IPS-18a (cell line): Measurements from ENCODE around the gene NOXO1.

Experiments used
- H3K27ac ChIP-seq: one replicate; pipeline ENCODE4 v1.5.1; 2013; ENCODE audit warnings: low read length
- H3K27me3 ChIP-seq: one replicate; pipeline ENCODE4 v1.6.1; 2013; ENCODE audit warnings: mild to moderate bottlenecking, low read length; ENCODE audit not compliant: control insufficient read depth, insufficient read depth
- H3K36me3 ChIP-seq: one replicate; pipeline ENCODE4 v1.6.1; 2013; ENCODE audit warnings: low read depth, low read length; ENCODE audit not compliant: control insufficient read depth
- H3K4me1 ChIP-seq: one replicate; pipeline ENCODE4 v1.6.1; 2013; ENCODE audit warnings: low read depth, low read length; ENCODE audit not compliant: control insufficient read depth
- H3K4me3 ChIP-seq: one replicate; pipeline ENCODE4 v1.5.1; 2013; ENCODE audit warnings: low read length
- H3K9ac ChIP-seq: one replicate; pipeline ENCODE4 v1.6.1; 2013; ENCODE audit warnings: mild to moderate bottlenecking, low read length, moderate library complexity
- H3K9me3 ChIP-seq: one replicate; pipeline ENCODE4 v1.6.1; 2013; ENCODE audit warnings: low read depth, low read length; ENCODE audit not compliant: control insufficient read depth

The NOXO1 gene

DNA sequence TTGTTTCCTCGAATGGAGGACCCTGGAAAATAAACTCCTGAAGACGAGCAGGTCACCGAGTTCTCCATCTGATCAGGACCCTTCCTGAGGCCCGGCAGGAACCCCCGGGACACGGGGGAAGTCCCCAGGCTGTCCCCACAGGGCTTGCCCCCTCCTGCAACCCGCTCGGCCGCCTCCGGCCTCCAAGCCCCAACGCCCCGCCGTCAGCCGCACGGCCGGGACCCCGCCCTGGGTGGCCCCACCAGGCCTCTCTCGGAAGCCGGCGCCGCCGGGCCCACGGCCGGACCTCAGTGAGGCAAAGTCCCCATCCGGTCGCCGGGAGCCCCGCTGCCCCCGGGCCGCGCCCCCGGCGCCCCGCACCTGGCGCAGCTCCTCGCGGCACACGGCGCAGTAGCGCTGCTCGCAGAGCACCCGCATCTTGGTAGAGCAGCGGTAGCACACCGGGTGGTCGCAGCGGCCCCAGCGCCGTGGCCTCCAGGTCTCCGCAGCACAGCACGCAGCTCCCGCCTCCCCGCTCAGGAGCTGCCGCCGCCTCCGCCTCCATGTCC, 28.0 kb upstream of the NOXO1 start:
- Histone ChIP-seq H3K36me3 (no peaks in the 10 kb centered on the region), H3K4me3 (peak overlapping the region; percentile 78), H3K9ac (peak overlapping the region; percentile 73), H3K9me3 (no peaks in the 10 kb centered on the region), H3K4me1 (peaks cover 16% of the 10 kb centered on the region), H3K27ac (no peak overlapping the region), H3K27me3 (no peaks in the 10 kb centered on the region)

DNA sequence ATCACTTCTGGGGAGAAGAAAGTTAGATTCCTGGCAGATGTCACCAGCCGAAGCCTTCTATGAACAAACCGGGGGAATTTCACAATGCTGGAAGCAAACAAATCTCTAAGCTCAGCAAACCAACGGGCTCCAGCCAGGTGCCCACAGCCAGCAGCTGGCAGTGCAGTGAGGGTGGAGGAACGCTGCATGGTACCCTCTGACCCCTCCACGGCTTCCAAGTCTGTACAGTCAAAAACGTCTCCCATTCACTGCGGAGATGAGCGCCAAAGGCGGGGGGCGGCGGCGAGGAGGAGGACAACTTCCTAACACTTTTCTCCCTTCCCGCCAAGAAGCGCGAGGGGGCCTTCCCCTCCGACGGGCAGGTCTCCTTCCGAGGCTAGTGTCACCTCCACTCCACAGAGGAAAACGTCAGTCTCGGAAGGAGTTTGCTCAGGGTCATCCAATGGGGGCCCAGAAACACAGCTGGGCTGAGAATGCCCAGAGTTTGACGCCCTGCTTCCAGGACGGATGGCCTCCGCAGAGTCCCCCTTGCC, 27.4 kb upstream of the NOXO1 start:
- H3K36me3 ChIP-seq: no peaks in the 10 kb centered on the region
- H3K9me3 ChIP-seq: no peaks in the 10 kb centered on the region
- H3K9ac ChIP-seq: peak overlapping the region; percentile 73
- H3K27me3 ChIP-seq: no peaks in the 10 kb centered on the region
- H3K27ac ChIP-seq: no peak overlapping the region
- H3K4me3 ChIP-seq: peak overlapping the region; percentile 78
- peaks cover 19% of the 10 kb centered on the region for H3K4me1 ChIP-seq

DNA sequence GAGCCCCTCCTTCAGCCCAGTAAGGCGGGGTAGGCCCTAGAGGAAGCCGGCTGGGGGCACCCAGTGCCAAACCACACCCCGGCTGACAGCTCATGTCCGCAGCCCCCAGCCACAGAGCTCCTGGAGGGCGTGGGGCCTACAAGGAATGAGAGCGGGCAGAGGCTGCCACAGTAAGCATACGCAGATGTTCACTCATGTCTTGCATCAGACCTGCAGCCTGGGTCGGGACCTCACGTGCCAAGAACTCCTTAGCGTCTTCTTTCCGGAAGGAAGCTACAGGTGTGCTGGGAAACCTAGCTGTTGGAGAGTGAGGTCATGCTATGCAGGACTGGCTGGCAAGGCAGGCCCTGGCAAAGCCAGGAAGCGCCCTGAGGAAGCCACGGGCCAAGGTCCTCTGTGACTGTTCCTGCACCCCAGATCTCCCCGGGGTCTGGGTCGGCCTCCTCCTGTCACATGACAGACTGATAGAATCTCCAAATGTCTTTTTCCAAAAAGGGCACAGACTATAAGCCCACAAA, 26.8 kb upstream of the NOXO1 start:
- Histone ChIP-seq H3K9ac (peak overlapping the region; percentile 3), H3K9me3 (no peaks in the 10 kb centered on the region), H3K27me3 (no peaks in the 10 kb centered on the region), H3K27ac (no peak overlapping the region), H3K36me3 (peaks cover 3% of the 10 kb centered on the region), H3K4me1 (peaks cover 19% of the 10 kb centered on the region), H3K4me3 (peak overlapping the region; percentile 78)

DNA sequence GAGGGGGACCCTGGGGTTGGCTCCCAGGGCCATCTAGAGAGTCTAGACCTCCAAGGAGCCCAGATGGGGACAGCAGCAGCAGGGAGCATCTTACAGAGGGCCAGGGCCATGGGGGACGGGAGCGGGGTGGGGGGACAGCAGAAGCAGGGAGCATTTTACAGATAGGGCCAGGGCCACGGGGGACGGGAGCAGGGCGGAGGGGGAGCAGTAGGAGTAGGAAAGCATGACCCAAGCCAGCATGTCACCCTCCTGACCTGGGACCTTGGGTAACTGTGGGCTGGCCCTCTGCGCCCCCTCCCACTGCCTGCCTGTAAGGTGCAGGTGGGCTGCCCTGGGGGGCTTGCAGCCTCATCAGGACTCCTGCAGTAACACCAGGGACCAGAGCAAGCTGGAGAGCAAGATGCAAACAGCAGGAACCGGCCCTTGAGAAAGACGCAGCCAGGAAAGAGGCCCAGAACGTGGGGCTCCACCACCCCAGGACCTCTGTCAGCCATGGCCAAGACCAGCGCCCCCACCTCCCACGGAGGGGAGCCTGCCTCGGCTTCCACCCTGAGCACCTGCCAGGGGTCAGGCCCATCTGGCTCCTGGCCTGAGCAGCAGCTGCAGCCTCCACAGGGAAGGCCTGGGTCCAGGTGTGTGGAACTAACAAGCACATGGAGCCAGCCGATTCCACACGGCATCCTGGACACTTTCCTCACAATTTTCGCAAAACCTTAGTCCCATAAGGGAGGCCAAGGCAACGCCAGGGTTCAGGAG, 26.0 kb upstream of the NOXO1 start:
- Histone ChIP-seq H3K4me3 (no peak overlapping the region), H3K9ac (no peak overlapping the region), H3K9me3 (no peaks in the 10 kb centered on the region), H3K36me3 (peaks cover 11% of the 10 kb centered on the region), H3K4me1 (peaks cover 19% of the 10 kb centered on the region), H3K27ac (no peak overlapping the region), H3K27me3 (no peaks in the 10 kb centered on the region)

DNA sequence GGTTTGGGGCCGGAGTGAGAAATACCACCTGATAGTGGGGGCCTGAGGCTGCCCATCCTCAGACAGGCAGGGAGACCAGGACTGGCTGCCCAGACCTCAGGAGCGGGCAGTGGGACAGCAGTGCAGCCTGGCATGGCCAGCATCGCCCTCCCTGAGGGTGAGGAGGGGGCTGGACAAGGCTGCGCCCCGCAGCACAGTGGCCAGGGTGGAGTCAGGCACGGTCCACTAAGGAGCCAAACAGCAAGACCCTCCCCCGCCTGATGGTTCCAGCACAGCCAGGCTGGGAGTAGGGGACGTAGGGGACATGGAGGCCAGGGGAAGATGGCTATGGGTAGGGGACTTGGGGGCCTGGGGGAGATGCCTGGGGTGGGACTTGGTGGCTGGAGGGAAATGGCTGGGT, 25.0 kb upstream of the NOXO1 start:
- Histone ChIP-seq H3K36me3 (peaks cover 20% of the 10 kb centered on the region), H3K4me3 (no peak overlapping the region), H3K9me3 (no peaks in the 10 kb centered on the region), H3K27me3 (no peaks in the 10 kb centered on the region), H3K9ac (no peak overlapping the region), H3K27ac (no peak overlapping the region), H3K4me1 (peaks cover 19% of the 10 kb centered on the region)

DNA sequence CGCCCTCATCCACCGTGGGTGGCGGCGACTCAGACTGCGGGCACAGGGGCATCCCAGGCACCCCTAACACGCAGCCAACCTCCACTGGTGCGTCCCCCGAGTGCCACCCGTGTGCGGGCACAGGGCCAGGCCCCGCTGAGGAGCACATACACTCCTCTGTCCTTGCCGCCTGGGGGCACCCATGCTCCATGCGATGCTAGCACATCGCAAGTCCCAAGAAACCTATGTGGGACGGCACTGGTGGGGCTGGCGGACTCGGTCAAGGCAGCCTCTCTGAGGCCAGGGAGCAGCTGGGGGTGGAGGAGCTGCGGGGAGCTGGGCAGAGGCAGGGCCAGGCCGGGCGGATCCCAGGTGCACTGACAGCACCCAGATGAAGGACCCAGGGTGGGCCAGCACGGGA, 24.4 kb upstream of the NOXO1 start:
- peaks cover 24% of the 10 kb centered on the region for H3K36me3 ChIP-seq
- no peaks in the 10 kb centered on the region for H3K9me3 ChIP-seq
- H3K4me1 ChIP-seq: peaks cover 19% of the 10 kb centered on the region
- no peak overlapping the region for H3K9ac ChIP-seq
- no peak overlapping the region for H3K27ac ChIP-seq
- no peak overlapping the region for H3K4me3 ChIP-seq
- no peaks in the 10 kb centered on the region for H3K27me3 ChIP-seq

DNA sequence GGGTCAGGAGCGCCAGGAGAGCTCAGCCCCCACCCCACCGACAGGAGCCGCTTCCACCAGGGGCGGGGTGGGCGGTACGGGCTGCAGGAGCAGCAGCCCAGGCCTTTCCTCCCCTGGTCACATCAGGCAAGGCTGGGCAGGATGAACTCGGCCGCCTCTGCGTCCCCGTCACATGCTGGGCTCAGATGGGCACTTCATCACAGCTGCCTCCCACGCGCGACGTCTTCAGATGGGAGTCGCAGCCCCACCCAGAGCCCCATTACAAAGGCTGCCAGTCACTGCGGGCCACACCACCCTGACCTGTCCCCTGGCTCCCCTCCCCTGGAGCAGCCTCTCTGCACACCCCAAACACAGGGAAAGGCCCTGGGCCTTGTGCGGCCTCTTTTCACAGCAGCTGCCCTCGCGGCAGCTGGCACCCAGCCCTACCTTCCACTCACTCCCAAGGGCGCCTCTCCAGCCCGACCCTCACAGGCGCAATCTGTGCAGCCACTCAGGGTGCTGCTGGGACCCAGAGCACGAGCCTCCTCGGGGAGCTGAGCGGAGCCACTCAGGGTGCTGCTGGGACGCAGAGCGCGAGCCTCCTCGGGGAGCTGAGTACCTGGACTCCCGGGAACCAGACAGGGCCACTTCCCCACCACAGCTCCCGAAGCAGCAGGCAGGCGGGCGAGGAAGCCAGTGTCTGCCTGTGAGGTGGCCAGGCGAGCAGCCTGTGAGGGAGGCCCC, 23.7 kb upstream of the NOXO1 start:
- Histone ChIP-seq H3K9me3 (no peaks in the 10 kb centered on the region), H3K9ac (no peak overlapping the region), H3K27me3 (no peaks in the 10 kb centered on the region), H3K27ac (no peak overlapping the region), H3K36me3 (peaks cover 29% of the 10 kb centered on the region), H3K4me3 (no peak overlapping the region), H3K4me1 (peaks cover 13% of the 10 kb centered on the region)

DNA sequence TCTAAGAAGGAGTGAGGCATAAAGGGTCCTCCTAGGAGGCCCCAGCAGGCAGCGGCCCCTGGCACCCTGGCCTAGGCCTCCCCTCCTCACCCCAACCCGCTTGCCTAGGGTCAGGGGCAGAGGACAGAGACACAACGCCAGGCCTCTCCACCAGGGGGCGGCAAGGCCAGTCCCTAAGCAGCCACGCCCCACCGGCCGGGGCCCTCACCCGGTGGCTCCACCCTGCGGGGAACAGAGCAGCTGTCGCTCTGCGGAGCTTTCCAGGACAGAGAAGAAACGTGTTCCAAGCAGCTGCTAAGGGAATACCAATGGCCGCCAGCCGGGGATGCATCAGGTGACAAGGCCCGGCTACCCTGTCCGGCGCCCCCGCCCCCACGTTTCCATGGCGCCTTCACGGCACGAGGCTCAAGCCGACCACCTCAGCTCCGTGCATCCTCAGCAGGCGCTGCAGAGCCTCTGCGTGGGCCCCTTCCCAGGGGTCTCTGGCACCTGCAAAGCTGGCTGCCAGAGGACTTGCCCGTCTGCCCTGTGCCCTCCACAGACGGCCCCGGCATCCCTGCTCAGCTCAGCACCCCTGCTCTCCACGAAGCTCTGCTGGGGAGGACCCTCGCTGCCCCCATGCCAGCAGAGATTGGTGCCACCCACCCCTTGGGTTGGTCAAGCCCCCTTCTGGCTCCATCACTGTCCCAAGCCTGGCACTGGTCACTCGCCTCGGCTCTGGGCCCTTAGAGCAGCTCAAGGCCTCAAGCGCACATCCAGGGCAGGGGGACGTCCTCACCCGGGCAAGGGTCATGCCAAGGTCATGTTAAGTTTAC, 22.8 kb upstream of the NOXO1 start:
- Histone ChIP-seq H3K9ac (no peak overlapping the region), H3K4me3 (peak overlapping the region; percentile 14), H3K4me1 (peaks cover 13% of the 10 kb centered on the region), H3K9me3 (no peaks in the 10 kb centered on the region), H3K27ac (no peak overlapping the region), H3K36me3 (peaks cover 31% of the 10 kb centered on the region), H3K27me3 (no peaks in the 10 kb centered on the region)

DNA sequence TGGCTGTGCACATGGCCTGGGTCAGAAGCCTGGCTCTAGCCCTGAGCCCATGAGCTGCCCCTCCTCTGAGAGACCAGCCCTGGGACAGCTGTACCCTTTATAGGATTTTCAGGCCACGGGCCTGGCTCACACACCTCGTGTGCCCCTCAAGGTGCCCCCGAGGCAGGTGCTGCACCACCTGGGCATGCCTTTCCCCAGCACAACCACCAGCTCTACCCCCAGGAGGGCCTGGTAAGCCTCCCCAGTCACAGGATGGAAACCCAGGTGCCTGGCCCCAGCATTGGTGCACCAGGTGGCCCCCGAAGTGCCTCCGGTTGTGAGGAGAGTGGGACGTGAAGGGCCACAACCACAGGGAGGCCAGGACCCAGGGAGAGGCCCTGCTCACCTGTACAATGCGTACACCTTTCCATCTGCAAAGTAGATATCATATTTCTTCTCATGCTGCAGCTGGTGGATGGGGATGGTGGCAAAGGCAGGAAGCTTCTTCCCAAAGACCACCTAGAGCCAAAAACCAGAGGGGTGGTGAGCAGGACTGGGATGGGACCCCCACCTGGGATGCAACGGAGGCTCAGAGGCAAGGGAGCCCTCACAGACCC, 22.1 kb upstream of the NOXO1 start:
- Histone ChIP-seq H3K9ac (no peak overlapping the region), H3K4me1 (peaks cover 10% of the 10 kb centered on the region), H3K4me3 (no peak overlapping the region), H3K9me3 (no peaks in the 10 kb centered on the region), H3K36me3 (peaks cover 35% of the 10 kb centered on the region), H3K27me3 (no peaks in the 10 kb centered on the region), H3K27ac (no peak overlapping the region)

DNA sequence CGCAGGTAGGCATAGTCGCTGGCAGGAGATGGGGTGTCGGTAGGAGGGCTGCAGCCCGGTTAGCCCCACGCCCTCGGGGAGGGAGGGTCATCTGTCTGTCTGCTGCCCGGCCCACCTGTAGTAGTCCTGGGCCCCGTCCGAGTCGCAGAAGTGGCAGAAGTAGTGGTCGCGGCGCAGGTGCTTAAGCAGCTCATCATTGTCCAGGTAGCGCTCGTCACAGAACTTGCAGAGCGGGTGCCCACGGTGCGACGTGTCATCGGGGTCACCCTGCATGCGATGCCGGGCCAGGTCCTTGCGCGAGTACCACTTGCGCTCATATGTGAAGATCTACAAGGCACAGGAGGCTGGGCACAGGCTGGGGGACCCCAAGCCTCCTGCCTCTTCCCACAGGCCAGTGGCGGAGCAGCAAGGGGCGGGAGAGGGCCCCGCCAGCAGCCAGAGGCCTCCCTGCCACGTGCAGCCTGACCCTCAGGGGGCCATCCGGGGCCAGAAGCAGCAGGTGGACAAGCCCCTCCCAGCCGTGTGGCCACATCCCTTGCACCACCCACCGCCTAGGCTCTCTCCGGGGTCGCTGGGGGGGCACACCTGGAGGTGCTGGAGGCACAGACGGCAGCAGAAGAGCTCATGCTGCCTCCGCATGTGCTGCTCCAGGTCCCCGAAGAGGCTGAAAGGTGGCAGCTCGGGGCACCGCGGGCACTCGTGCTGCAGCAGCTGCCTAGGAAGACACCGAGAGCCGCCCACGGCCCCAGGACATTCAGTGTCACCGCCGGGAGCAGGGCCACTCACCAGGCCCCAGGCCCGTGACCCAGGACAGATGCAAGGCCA, 21.3 kb upstream of the NOXO1 start:
- H3K4me3 ChIP-seq: no peak overlapping the region
- no peaks in the 10 kb centered on the region for H3K9me3 ChIP-seq
- no peak overlapping the region for H3K9ac ChIP-seq
- peaks cover 6% of the 10 kb centered on the region for H3K4me1 ChIP-seq
- H3K27me3 ChIP-seq: no peaks in the 10 kb centered on the region
- H3K27ac ChIP-seq: no peak overlapping the region
- H3K36me3 ChIP-seq: peaks cover 42% of the 10 kb centered on the region
